WTC11 (cell line): ENCODE results near the gene DARS1. TPM values are rescaled to one million over a fixed set of nuclear protein-coding genes. Genes with fewer than 3 reads are reported as not detected.
A peak's percentile ranks its signal among the peaks of the same experiment; 100 is the strongest.

Source experiments
- ATAC-seq: fragments of 200-7000 bp; cut with Tn5 transposase; 2 replicates; pipeline ENCODE4 v1.10.0; 2021; ENCODE audit warnings: mild to moderate bottlenecking, moderate library complexity
- CTCF ChIA-PET: fragments of 300-600 bp; sonication (Branson Sonifier 250); formaldehyde crosslinking; loops from one replicate; lab custom pipeline; 2021; ENCODE audit warnings: antibody characterized with exemption; lab: Charles Lee
- POLR2A ChIA-PET: fragments of 350-600 bp; sonication (Branson Sonifier 250); formaldehyde crosslinking; loops from one replicate; lab custom pipeline; 2021; ENCODE audit warnings: antibody characterized with exemption; lab: Charles Lee
- DNase-seq: peaks from one replicate; pipeline ENCODE4 v3.0.0; 2021; ENCODE audit warnings: low spot score
- H3K27ac Mint-ChIP-seq: 2 replicates; pipeline ENCODE4 v1.8.0; 2021; ENCODE audit warnings: mixed read lengths
- H3K27me3 Mint-ChIP-seq: 2 replicates; pipeline ENCODE4 v1.8.0; 2021; ENCODE audit warnings: low read depth, mild to moderate bottlenecking, moderate library complexity, mixed read lengths
- H3K36me3 Mint-ChIP-seq: 2 replicates; pipeline ENCODE4 v1.8.0; 2021; ENCODE audit warnings: mixed read lengths
- H3K4me1 Mint-ChIP-seq: 2 replicates; pipeline ENCODE4 v1.8.0; 2022; ENCODE audit warnings: mixed read lengths
- H3K4me3 Mint-ChIP-seq: 2 replicates; pipeline ENCODE4 v1.8.0; 2021; ENCODE audit warnings: mild to moderate bottlenecking, moderate library complexity, mixed read lengths
- H3K9me3 Mint-ChIP-seq: 2 replicates; pipeline ENCODE4 v1.8.0; 2021; ENCODE audit warnings: mixed read lengths
- ARID4B ChIP-seq: sonication (generic); formaldehyde crosslinking; IDR thresholded peaks from 2 replicates; pipeline ENCODE4 v1.8.0; 2023; ENCODE audit warnings: missing genetic modification reagents, mild to moderate bottlenecking, borderline replicate concordance
- ATF2 ChIP-seq: sonication (generic); formaldehyde crosslinking; IDR thresholded peaks from 2 replicates; pipeline ENCODE4 v1.8.1; 2022; ENCODE audit warnings: low read depth, missing genetic modification reagents, borderline replicate concordance
- CBFB ChIP-seq: sonication (generic); formaldehyde crosslinking; IDR thresholded peaks from 2 replicates; pipeline ENCODE4 v1.8.1; 2022; ENCODE audit warnings: mild to moderate bottlenecking, low read depth, missing genetic modification reagents
- IRF2 ChIP-seq: sonication (generic); formaldehyde crosslinking; IDR thresholded peaks from 2 replicates; pipeline ENCODE4 v1.8.0; 2022; ENCODE audit warnings: low read depth, missing genetic modification reagents, borderline replicate concordance
- PREB ChIP-seq: sonication (generic); formaldehyde crosslinking; IDR thresholded peaks from 2 replicates; pipeline ENCODE4 v1.8.1; 2022; ENCODE audit warnings: mild to moderate bottlenecking, missing genetic modification reagents, moderate library complexity, borderline replicate concordance
- SMAD4 ChIP-seq: sonication (generic); formaldehyde crosslinking; IDR thresholded peaks from 2 replicates; pipeline ENCODE4 v1.8.0; 2022; ENCODE audit warnings: mild to moderate bottlenecking, missing genetic modification reagents
- SOX15 ChIP-seq: fragments of 250-450 bp; sonication (Bioruptor Pico); IDR thresholded peaks from 2 replicates; pipeline ENCODE4 v1.9.0; 2021; ENCODE audit warnings: mild to moderate bottlenecking
- ZBTB21 ChIP-seq: sonication (generic); formaldehyde crosslinking; IDR thresholded peaks from 2 replicates; pipeline ENCODE4 v1.8.1; 2023; ENCODE audit warnings: mild to moderate bottlenecking, missing genetic modification reagents, borderline replicate concordance
- ZNF121 ChIP-seq: sonication (generic); formaldehyde crosslinking; IDR thresholded peaks from 2 replicates; pipeline ENCODE4 v1.8.0; 2023; ENCODE audit warnings: missing genetic modification reagents
- ZNF263 ChIP-seq: sonication (generic); formaldehyde crosslinking; IDR thresholded peaks from 2 replicates; pipeline ENCODE4 v1.8.1; 2022; ENCODE audit warnings: low read depth, mild to moderate bottlenecking, moderate library complexity, missing genetic modification reagents
- ZNF317 ChIP-seq: sonication (generic); formaldehyde crosslinking; IDR thresholded peaks from 2 replicates; pipeline ENCODE4 v1.8.1; 2023; ENCODE audit warnings: low read depth, mild to moderate bottlenecking, moderate library complexity, missing genetic modification reagents, borderline replicate concordance
- total RNA-seq: library from RNA; stranded (reverse); gene quantifications from 3 replicates; pipeline ENCODE4 v1.2.3, GENCODE V29; 2021
- TF ChIP-seq, protein P1 (sequence below): sonication (generic); formaldehyde crosslinking; IDR thresholded peaks from 2 replicates; pipeline ENCODE4 v1.8.1; 2023; ENCODE audit warnings: mild to moderate bottlenecking, missing genetic modification reagents, borderline replicate concordance
- TF ChIP-seq, protein P2 (sequence below): fragments of 250-450 bp; sonication (Bioruptor Pico); IDR thresholded peaks from 2 replicates; pipeline ENCODE4 v1.9.0; 2021; ENCODE audit warnings: moderate library complexity, mild to moderate bottlenecking, inconsistent platforms, borderline replicate concordance
- TF ChIP-seq, protein P3 (sequence below): sonication (generic); formaldehyde crosslinking; IDR thresholded peaks from 2 replicates; pipeline ENCODE4 v1.8.1; 2022; ENCODE audit warnings: mild to moderate bottlenecking, moderate library complexity, missing genetic modification reagents

DARS1 gene
- total RNA-seq, 1 experiment from 2014 or later = 80.9 TPM

GRCh38 chr2:135898234-135898786, 87.1 kb downstream of the DARS1 start:
- no peak overlapping the region for H3K4me3 Mint-ChIP-seq
- DNase-seq = no peak
- CTCF ChIA-PET = interaction anchor here (2.5 kb wide), 1 partner anchor 16 kb away, joined by 6 read pairs; no protein-coding TSS in a partner anchor
- TF ChIP-seq PREB (CRISPR knock-in tag) = no peak
- no peak for ATAC-seq
- no peak overlapping the region for H3K27ac Mint-ChIP-seq
- H3K4me1 Mint-ChIP-seq = peaks cover 4% of the 10 kb centered on the region
- POLR2A ChIA-PET = no interaction called here
- H3K36me3 Mint-ChIP-seq = no peaks in the 10 kb centered on the region
- peaks cover 12% of the 10 kb centered on the region; the same call in 1 of the 2 replicates for H3K9me3 Mint-ChIP-seq
- no peaks in the 10 kb centered on the region for H3K27me3 Mint-ChIP-seq

- Mint-ChIP-seq H3K4me1 (peaks cover 15% of the 10 kb centered on the region), H3K4me3 (no peak overlapping the region), H3K27ac (no peak overlapping the region), H3K36me3 (no peaks in the 10 kb centered on the region), H3K27me3 (no peaks in the 10 kb centered on the region), H3K9me3 (peaks cover 14% of the 10 kb centered on the region; the same call in 1 of the 2 replicates)
- ATAC-seq (no peak), DNase-seq (no peak)
- ChIA-PET POLR2A (no interaction called here), CTCF (interaction anchor here (0.8 to 1.4 kb wide), 2 partner anchors 103 to 490 kb away, joined by 3 to 7 read pairs; no protein-coding TSS in a partner anchor)
- TF ChIP-seq ZNF317 (CRISPR knock-in tag) = no peak
- TF ChIP-seq ZNF121 (CRISPR knock-in tag) = no peak
- no peak for TF ChIP-seq SOX15
Measured at GRCh38 chr2:135894930-135895329, 90.5 kb downstream of the DARS1 start.

DNA sequence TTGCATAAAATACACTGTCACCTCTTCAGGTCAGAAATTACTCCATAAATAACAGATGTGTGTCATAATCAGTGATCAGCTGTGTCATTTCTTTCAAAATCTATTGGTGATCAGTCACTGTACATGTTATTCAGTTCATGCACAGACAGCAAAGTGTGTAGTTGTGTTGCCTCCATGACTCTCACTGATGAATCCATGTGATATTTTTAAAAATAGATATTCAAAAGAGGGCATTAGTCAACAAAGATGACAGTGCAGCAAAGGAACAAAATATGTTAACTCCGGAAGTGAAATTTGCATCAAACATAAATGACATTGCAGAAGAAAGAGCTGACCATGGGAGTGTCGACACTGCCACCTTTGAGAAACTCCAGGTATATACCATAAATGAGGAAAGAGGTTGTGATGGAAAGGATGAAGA, 92.0 kb downstream of the DARS1 start:
- Mint-ChIP-seq H3K27ac (no peak overlapping the region), H3K27me3 (peaks cover 5% of the 10 kb centered on the region; the same call in 1 of the 2 replicates), H3K36me3 (peaks cover 12% of the 10 kb centered on the region), H3K9me3 (peaks cover 23% of the 10 kb centered on the region), H3K4me3 (no peak overlapping the region), H3K4me1 (peaks cover 11% of the 10 kb centered on the region)
- no peak for ATAC-seq
- ChIA-PET CTCF (interaction anchor here (1.4 kb wide), 1 partner anchor 20 kb away, joined by 5 read pairs; no protein-coding TSS in a partner anchor), POLR2A (interaction anchor here (0.7 kb wide), 1 partner anchor 17 kb away, joined by 3 read pairs; the partner anchor contains the start of gene MCM6)
- TF ChIP-seq SOX15 (no peak), SMAD4 (no peak), ZNF317 (CRISPR knock-in tag) (no peak)
- DNase-seq = no peak

- ChIA-PET POLR2A (no interaction called here), CTCF (no interaction called here)
- H3K9me3 Mint-ChIP-seq = peaks cover 33% of the 10 kb centered on the region
- peaks cover 11% of the 10 kb centered on the region for H3K4me1 Mint-ChIP-seq
- peak overlapping the region; percentile 30 for H3K27ac Mint-ChIP-seq
- peaks cover 5% of the 10 kb centered on the region; the same call in 1 of the 2 replicates for H3K27me3 Mint-ChIP-seq
- peaks cover 21% of the 10 kb centered on the region for H3K36me3 Mint-ChIP-seq
- ATAC-seq (peak; percentile 46), DNase-seq (no peak)
- H3K4me3 Mint-ChIP-seq = no peak overlapping the region
- TF ChIP-seq, protein P1, sequence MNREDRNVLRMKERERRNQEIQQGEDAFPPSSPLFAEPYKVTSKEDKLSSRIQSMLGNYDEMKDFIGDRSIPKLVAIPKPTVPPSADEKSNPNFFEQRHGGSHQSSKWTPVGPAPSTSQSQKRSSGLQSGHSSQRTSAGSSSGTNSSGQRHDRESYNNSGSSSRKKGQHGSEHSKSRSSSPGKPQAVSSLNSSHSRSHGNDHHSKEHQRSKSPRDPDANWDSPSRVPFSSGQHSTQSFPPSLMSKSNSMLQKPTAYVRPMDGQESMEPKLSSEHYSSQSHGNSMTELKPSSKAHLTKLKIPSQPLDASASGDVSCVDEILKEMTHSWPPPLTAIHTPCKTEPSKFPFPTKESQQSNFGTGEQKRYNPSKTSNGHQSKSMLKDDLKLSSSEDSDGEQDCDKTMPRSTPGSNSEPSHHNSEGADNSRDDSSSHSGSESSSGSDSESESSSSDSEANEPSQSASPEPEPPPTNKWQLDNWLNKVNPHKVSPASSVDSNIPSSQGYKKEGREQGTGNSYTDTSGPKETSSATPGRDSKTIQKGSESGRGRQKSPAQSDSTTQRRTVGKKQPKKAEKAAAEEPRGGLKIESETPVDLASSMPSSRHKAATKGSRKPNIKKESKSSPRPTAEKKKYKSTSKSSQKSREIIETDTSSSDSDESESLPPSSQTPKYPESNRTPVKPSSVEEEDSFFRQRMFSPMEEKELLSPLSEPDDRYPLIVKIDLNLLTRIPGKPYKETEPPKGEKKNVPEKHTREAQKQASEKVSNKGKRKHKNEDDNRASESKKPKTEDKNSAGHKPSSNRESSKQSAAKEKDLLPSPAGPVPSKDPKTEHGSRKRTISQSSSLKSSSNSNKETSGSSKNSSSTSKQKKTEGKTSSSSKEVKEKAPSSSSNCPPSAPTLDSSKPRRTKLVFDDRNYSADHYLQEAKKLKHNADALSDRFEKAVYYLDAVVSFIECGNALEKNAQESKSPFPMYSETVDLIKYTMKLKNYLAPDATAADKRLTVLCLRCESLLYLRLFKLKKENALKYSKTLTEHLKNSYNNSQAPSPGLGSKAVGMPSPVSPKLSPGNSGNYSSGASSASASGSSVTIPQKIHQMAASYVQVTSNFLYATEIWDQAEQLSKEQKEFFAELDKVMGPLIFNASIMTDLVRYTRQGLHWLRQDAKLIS (CRISPR knock-in tag) = no peak
- TF ChIP-seq CBFB (no peak), ARID4B (no peak), IRF2 (CRISPR knock-in tag) (no peak), ZBTB21 (no peak), ZNF263 (CRISPR knock-in tag) (no peak), ATF2 (CRISPR knock-in tag) (no peak)
- TF ChIP-seq, protein P2, sequence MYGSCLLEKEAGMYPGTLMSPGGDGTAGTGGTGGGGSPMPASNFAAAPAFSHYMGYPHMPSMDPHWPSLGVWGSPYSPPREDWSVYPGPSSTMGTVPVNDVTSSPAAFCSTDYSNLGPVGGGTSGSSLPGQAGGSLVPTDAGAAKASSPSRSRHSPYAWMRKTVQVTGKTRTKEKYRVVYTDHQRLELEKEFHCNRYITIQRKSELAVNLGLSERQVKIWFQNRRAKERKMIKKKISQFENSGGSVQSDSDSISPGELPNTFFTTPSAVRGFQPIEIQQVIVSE (CRISPR knock-in tag) = no peak
- TF ChIP-seq, protein P3, sequence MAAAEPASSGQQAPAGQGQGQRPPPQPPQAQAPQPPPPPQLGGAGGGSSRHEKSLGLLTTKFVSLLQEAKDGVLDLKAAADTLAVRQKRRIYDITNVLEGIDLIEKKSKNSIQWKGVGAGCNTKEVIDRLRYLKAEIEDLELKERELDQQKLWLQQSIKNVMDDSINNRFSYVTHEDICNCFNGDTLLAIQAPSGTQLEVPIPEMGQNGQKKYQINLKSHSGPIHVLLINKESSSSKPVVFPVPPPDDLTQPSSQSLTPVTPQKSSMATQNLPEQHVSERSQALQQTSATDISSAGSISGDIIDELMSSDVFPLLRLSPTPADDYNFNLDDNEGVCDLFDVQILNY (CRISPR knock-in tag) = no peak
Measured at GRCh38 chr2:135890835-135891234, 94.6 kb downstream of the DARS1 start.
